K562 (cell line): ENCODE results near the gene SLAMF9. TPM values are rescaled to one million over a fixed set of nuclear protein-coding genes. Genes with fewer than 3 reads are reported as not detected.

Source experiments
- AFF4 ChIP-seq: sonication (generic); formaldehyde crosslinking; IDR thresholded peaks from 2 replicates; pipeline ENCODE4 v1.8.0; 2023; ENCODE audit warnings: mild to moderate bottlenecking, missing genetic modification reagents
- ATF7 ChIP-seq: fragments of 450-650 bp; IDR thresholded peaks from 2 replicates; pipeline ENCODE4 v1.7.1; 2014; ENCODE audit warnings: mild to moderate bottlenecking, moderate library complexity
- ELF2 ChIP-seq: fragments of 250-450 bp; sonication (Bioruptor Pico); IDR thresholded peaks from 2 replicates; pipeline ENCODE4 v1.5.0; 2021; ENCODE audit warnings: mild to moderate bottlenecking
- FOXA3 ChIP-seq, 2 experiments: fragments of 450-650 bp in 1 of 2; sonication (generic) in 1 of 2; formaldehyde crosslinking; IDR thresholded peaks in 1 of 2; conservative IDR thresholded peaks in 1 of 2; 2 replicates each; pipeline versions ENCODE4 v1.4.0 to v1.8.0; 2020 to 2022; ENCODE audit warnings: mild to moderate bottlenecking in 2 of 2, missing genetic modification reagents in 1 of 2
- IRF1 ChIP-seq: sonication (generic); formaldehyde crosslinking; IDR thresholded peaks from 2 replicates; pipeline ENCODE4 v1.8.0; 2022; ENCODE audit warnings: missing genetic modification reagents, mild to moderate bottlenecking, borderline replicate concordance
- MBD1 ChIP-seq: fragments of 250-450 bp; sonication (Bioruptor Pico); IDR thresholded peaks from 2 replicates; pipeline ENCODE4 v1.8.0; 2022; ENCODE audit warnings: inconsistent platforms
- MBD2 ChIP-seq: sonication (generic); IDR thresholded peaks from 2 replicates; pipeline ENCODE4 v1.6.1; 2016; ENCODE audit warnings: low read depth, borderline replicate concordance
- MYC ChIP-seq, 2 experiments: fragments of 250-450 bp in 1 of 2; sonication (Bioruptor Pico) in 1 of 2; IDR thresholded peaks; 2 replicates each; pipeline versions ENCODE4 v1.5.1 to v1.6.1; 2012 to 2021; ENCODE audit warnings: low read depth in 2 of 2, borderline replicate concordance in 1 of 2, improper control_type of control experiment in 1 of 2, low read length in 1 of 2, mild to moderate bottlenecking in 1 of 2, moderate library complexity in 1 of 2
- NFIC ChIP-seq: fragments of 450-650 bp; IDR thresholded peaks from 2 replicates; pipeline ENCODE4 v1.6.1; 2017; ENCODE audit warnings: mild to moderate bottlenecking, inconsistent platforms
- STAT6 ChIP-seq: sonication (generic); formaldehyde crosslinking; IDR thresholded peaks from 2 replicates; pipeline ENCODE4 v1.8.1; 2023; ENCODE audit warnings: mild to moderate bottlenecking, missing genetic modification reagents
- TEAD2 ChIP-seq: fragments of 450-650 bp; IDR thresholded peaks from 2 replicates; pipeline ENCODE4 v1.6.1; 2016; ENCODE audit warnings: missing genetic modification characterization, control low read depth, missing compliant biosample characterization
- ZFP1 ChIP-seq: fragments of 450-650 bp; formaldehyde crosslinking; IDR thresholded peaks from 2 replicates; pipeline ENCODE4 v1.4.0; 2020; ENCODE audit warnings: mild to moderate bottlenecking, mixed read lengths
- ZKSCAN1 ChIP-seq: fragments of 150-350 bp; IDR thresholded peaks from 2 replicates; pipeline ENCODE4 v1.6.1; 2016; ENCODE audit warnings: low read depth, low read length
- ZNF395 ChIP-seq: fragments of 200-800 bp; sonication (Bioruptor generic); IDR thresholded peaks from 2 replicates; pipeline ENCODE4 v1.6.1; 2017; ENCODE audit warnings: missing genetic modification characterization, missing compliant biosample characterization
- polyA plus RNA-seq, 8 experiments: library from polyadenylated mRNA; depleted of rRNA in 4 of 8; stranded (reverse) in 5 of 8; unstranded in 3 of 8; fragments of >200 nt; fragmentation: Nextera tagmentation in 2 of 8; fragmentation: Illumina TruSeq in 1 of 8; extraction: Ambion mirVana in 2 of 8; extraction: Trizol in 1 of 8; gene quantifications; 2 replicates each; pipeline versions ENCODE4 v1.2.1 to v1.2.3, GENCODE V29; 2011 to 2014; ENCODE audit warnings: inconsistent platforms in 1 of 8, missing spikeins in 1 of 8
- total RNA-seq, 7 experiments: library from RNA; depleted of rRNA in 6 of 7; stranded (reverse); fragments of >200 nt in 6 of 7; fragmentation: Illumina TruSeq in 2 of 7; extraction: Trizol in 2 of 7; gene quantifications; 2 replicates each; pipeline versions ENCODE4 v1.2.1 to v1.2.3, GENCODE V29; 2011 to 2021; ENCODE audit warnings: low replicate concordance in 1 of 7

The SLAMF9 gene
- total and polyA plus RNA-seq, 9 of the 15 experiments (the other 6 are each of a cell fraction or from before 2014, with no cell fraction given): 0.13 to 0.21 TPM; not detected in 7

- TF ChIP-seq MYC (IDR thresholded peaks at IDR 0.05; ENCODE audit: low read depth, low read length) (peak; percentile 95), MYC (CRISPR knock-in tag; IDR thresholded peaks at IDR 0.05; ENCODE audit: borderline replicate concordance, low read depth) (peak; percentile 90), MBD1 (CRISPR knock-in tag) (no peak), IRF1 (peak; percentile 41; the same call in 1 of the 2 replicates), ELF2 (CRISPR knock-in tag) (peak; percentile 60), STAT6 (CRISPR knock-in tag) (peak; percentile 89; the same call in 1 of the 2 replicates), ATF7 (peak; percentile 62), AFF4 (CRISPR knock-in tag) (peak; percentile 89), TEAD2 (peak; percentile 59; the same call in 1 of the 2 replicates), MBD2 (peak; percentile 78), NFIC (peak; percentile 47; the same call in 1 of the 2 replicates), FOXA3 (CRISPR knock-in tag; conservative IDR thresholded peaks at IDR 0.05 in 1 of 2, IDR thresholded peaks at IDR 0.05 in 1 of 2) (0 out of 4 replicates have a peak, but pooled peaks of 1 of the 2 experiments have one; percentile 32), ZKSCAN1 (0 out of 2 replicates have a peak, but pooled peaks have one; percentile 7), ZNF395 (CRISPR knock-in tag) (peak; percentile 46; the same call in 1 of the 2 replicates), ZFP1 (CRISPR knock-in tag) (0 out of 2 replicates have a peak, but pooled peaks have one; percentile 4)
These were observed 29.0 kb downstream of the SLAMF9 start, which contains the start of gene TAGLN2 (continued) for GRCh38 chr1:159924791-159925718.
